ENCODE results near the gene THBS4. TPM values are rescaled to one million over a fixed set of nuclear protein-coding genes. Genes with fewer than 3 reads are reported as not detected.
"Not testable (repeated sequence)": the region's sequence is repeated elsewhere in the genome, so short reads cannot be mapped to it uniquely, and the experiment has no call there.

The THBS4 gene
- total RNA-seq, 2 donors from 2014 or later: 4.7 to 6.7 TPM

DNA sequence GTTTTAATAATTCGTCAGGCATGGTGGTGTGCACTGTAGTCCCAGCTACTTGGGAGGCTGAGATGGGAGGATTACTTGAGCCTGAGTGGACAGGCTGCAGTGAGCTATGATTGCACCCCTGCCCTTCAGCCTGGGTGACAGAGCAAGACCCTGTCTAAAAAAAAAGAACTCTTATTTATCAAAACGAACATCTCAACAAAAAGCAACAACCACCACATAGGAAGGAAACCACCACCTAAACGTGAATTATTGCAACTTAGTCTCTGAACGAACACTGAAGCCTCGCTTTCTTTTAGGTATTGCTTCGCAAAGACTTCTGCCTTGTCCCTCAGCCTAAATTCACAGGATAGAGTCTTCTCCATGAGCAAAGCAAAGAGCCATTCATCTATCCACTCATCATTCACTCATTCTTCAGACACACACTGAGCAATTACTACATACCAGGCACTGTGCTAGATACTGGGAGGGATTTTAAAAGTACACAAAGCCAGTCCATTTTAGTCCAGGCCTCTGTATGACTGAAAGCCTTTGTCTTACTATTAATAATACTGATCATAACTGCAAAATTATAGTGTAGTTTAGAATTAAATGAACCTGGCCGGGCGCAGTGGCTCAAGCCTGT is 57.4 kb downstream of the THBS4 start:
- Mint-ChIP-seq H3K4me3 (peak overlapping the region; percentile 53 to 66), H3K4me1 (ENCODE audit: low read depth) (peaks cover 34% of the 10 kb centered on the region), H3K36me3 (ENCODE audit: insufficient read depth in 2 of 2) (no peaks in the 10 kb centered on the region), H3K9me3 (no peaks in the 10 kb centered on the region), H3K27ac (no peak overlapping the region), H3K27me3 (ENCODE audit: low read depth) (no peaks in the 10 kb centered on the region)
- DNase-seq: no peak
- peak; percentile 25 to 37 for ATAC-seq (replicated peaks in 1 of 2)

DNA sequence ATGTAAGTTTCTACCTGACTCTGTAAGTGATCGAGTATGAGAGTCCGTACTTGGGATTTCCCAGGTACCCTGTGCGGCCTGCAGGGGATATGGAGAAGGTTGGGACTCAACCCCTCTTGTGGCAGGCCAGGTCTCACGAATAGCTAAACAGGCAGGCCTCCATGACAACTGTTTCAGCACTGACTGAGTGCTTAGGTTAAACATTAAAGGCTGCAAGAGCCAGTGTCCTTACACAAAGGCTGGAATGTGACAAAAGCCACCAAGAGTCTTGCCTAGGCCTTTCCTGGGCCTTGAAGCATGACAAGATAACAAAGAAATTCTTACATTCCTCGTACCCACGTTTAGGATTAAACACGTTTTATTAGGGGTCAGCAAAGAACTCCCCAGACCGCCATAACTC is 58.6 kb downstream of the THBS4 start:
- Mint-ChIP-seq H3K27me3 (ENCODE audit: low read depth) (no peaks in the 10 kb centered on the region), H3K36me3 (ENCODE audit: insufficient read depth in 2 of 2) (no peaks in the 10 kb centered on the region), H3K27ac (no peak overlapping the region), H3K9me3 (no peaks in the 10 kb centered on the region), H3K4me3 (no peak overlapping the region), H3K4me1 (ENCODE audit: low read depth) (peaks cover 43% of the 10 kb centered on the region)
- DNase-seq (no peak), ATAC-seq (replicated peaks in 1 of 2) (no peak)

DNA sequence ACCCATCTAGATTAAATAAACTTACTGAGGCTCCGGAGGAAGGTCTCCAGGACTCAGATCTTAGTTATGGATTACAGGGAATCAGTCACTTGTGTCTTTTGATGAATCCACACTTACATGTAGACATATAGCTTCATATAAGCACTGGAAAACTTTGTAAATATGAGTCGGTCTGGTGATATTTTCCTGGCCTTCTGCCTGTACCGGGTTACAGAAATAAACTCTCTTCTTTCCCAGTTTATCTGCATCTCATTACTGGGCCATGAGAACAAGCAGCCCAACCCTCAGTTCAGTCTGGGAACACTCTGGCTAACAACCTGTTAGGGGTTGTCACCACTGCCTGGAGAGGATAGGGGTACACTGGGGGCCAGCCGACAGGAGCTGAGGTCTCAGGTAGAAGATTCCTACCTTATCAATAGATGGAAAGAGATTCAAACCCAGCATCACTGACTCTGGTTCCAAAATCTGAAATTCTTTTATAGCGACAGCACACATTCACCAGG is 59.1 kb downstream of the THBS4 start:
- H3K27me3 Mint-ChIP-seq (ENCODE audit: low read depth): no peaks in the 10 kb centered on the region
- H3K9me3 Mint-ChIP-seq: no peaks in the 10 kb centered on the region
- no peak overlapping the region for H3K4me3 Mint-ChIP-seq
- no peak for DNase-seq
- H3K36me3 Mint-ChIP-seq (ENCODE audit: insufficient read depth in 2 of 2): no peaks in the 10 kb centered on the region
- H3K27ac Mint-ChIP-seq: no peak overlapping the region
- H3K4me1 Mint-ChIP-seq (ENCODE audit: low read depth): peaks cover 43% of the 10 kb centered on the region
- ATAC-seq (replicated peaks in 1 of 2): no peak

DNA sequence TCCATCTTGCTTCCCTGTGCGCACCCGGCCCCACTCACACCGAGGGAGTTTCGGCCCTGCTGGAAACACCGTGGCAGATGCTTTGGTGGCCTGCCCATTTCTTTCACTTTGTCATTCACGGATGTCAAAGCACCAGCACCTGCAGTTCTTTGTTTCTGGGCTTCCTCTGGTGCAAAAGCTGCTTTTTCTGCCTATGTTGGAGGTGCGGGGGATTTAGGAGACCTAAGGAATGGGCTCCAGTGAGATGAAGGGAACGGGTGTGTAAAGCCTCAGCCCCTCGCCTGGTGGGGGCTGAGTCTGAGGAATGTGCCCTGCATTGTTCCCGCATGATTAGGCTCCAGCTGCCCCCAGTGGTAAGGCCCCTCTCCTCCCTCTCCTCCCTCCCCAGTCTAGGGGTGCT is 62.3 kb downstream of the THBS4 start:
- H3K27me3 Mint-ChIP-seq (ENCODE audit: low read depth): no peaks in the 10 kb centered on the region
- ATAC-seq (replicated peaks in 1 of 2) (no peak), DNase-seq (no peak)
- H3K36me3 Mint-ChIP-seq (ENCODE audit: insufficient read depth in 2 of 2): peaks cover 0 to 1% of the 10 kb centered on the region in 2 donors
- no peaks in the 10 kb centered on the region for H3K9me3 Mint-ChIP-seq
- no peak overlapping the region for H3K27ac Mint-ChIP-seq
- peak overlapping the region in 1 of 2 donors; percentile 28 for H3K4me3 Mint-ChIP-seq
- H3K4me1 Mint-ChIP-seq (ENCODE audit: low read depth): peaks cover 50% of the 10 kb centered on the region

DNA sequence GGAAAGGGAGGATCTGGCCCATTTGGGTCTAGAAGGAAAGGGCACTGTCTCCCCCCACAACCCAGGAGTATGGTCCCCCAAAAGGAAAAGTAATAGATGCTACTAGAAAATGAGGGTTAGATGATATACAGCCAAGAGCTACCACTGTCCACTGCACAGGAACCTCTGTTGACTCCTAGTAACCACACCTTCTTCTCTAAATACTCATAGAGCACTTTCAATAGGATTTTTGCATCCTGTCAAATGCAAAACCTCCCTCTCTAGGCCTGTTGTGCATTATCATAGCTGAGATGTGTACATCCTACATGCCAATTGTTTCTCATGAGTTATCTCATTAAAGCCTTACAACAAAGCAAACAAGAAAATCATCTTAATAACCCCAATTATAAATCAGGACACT is 66.8 kb downstream of the THBS4 start:
- peaks cover 2 to 3% of the 10 kb centered on the region in 2 donors for H3K36me3 Mint-ChIP-seq (ENCODE audit: insufficient read depth in 2 of 2)
- no peaks in the 10 kb centered on the region for H3K27me3 Mint-ChIP-seq (ENCODE audit: low read depth)
- DNase-seq (no peak), ATAC-seq (replicated peaks in 1 of 2) (peak in 1 of 2 donors; percentile 50)
- H3K9me3 Mint-ChIP-seq: peaks cover 3 to 4% of the 10 kb centered on the region in 2 donors
- H3K27ac Mint-ChIP-seq: no peak overlapping the region
- H3K4me3 Mint-ChIP-seq: no peak overlapping the region
- peaks cover 73% of the 10 kb centered on the region for H3K4me1 Mint-ChIP-seq (ENCODE audit: low read depth)

DNA sequence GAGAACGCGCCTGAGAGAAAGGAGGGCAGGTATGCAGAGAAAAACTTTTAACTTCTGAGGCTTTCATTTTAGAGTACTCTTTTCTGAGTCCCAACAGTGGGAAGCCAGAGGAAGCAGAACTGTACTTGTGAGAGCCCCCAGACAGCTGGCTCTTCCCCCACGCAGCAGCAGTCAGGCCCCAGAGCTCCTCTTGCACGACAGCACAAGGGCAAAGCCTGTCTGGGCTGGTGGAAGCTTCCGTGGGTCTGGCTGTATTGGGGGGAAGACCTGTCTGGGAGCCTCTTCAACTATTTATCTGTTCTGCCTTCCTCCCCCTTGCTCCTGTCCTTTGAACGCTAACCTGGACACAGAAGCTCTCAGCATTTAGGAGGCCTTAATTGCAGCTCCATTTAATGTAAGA is 68.2 kb downstream of the THBS4 start:
- ATAC-seq (replicated peaks in 1 of 2) (no peak), DNase-seq (no peak)
- Mint-ChIP-seq H3K27me3 (ENCODE audit: low read depth) (no peaks in the 10 kb centered on the region), H3K27ac (no peak overlapping the region), H3K4me1 (ENCODE audit: low read depth) (peaks cover 66% of the 10 kb centered on the region), H3K9me3 (peaks cover 3 to 7% of the 10 kb centered on the region in 2 donors), H3K36me3 (ENCODE audit: insufficient read depth in 2 of 2) (peaks cover 2 to 3% of the 10 kb centered on the region in 2 donors), H3K4me3 (no peak overlapping the region)

DNA sequence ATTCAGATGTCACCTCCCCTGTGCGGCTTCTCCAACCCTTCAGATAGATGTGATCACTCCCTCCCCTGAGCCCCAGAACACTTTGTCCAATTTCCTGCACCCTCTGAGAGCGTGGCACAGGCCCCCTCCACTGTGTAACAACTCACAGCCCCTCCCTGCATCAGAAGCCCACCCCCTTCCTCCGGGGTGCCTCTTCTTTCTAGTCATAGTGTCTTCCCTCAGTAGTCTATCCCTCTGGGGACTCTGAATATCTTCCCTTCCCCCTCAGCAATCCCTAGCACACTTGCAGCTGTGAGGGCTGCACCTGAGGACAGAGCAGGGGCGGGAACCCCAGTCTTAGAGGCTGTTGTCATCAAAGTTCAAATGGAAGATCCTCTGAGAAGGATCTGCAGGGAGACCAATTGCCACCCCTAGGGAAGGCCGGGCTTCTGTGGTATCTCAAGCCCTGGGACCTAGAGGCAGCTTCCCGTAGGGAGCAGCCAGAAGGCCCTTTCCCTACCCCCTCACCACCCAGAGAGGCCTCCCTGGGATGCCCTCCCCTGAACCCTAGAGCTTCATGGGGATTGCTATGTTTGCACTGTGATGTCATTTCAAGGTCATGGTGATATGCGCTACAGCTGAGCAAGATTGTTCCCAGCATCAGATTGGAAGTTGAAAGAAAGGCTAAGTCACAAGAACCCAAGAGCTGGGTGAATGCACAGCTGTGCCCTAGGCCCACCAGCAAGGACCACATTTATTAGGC is 70.7 kb downstream of the THBS4 start:
- Mint-ChIP-seq H3K27me3 (ENCODE audit: low read depth) (no peaks in the 10 kb centered on the region), H3K27ac (no peak overlapping the region), H3K4me3 (no peak overlapping the region), H3K36me3 (ENCODE audit: insufficient read depth in 2 of 2) (peaks cover 2 to 3% of the 10 kb centered on the region in 2 donors), H3K9me3 (peaks cover 3 to 7% of the 10 kb centered on the region in 2 donors), H3K4me1 (ENCODE audit: low read depth) (peaks cover 60% of the 10 kb centered on the region)
- peak in 1 of 2 donors; percentile 32 for ATAC-seq (replicated peaks in 1 of 2)
- DNase-seq: no peak

DNA sequence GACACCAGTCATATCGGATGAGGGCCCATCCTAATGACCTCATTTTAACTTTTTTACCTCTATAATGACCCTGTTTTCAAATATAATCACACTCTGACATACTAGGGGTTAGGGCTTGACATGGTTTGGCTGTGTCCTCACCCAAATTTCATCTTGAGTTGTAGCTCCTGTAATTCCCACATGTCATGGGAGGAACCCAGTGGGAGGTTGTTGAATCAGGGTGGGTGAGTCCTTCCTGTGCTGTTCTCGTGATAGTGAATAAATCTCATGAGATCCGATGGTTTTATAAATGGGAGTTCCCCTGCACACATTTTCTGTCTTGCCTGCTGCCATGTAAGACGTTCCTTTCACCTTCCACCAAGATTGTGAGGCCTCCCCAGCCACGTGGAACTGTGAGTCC is 71.8 kb downstream of the THBS4 start:
- H3K4me3 Mint-ChIP-seq: no peak overlapping the region
- H3K36me3 Mint-ChIP-seq (ENCODE audit: insufficient read depth in 2 of 2): peaks cover 2% of the 10 kb centered on the region in 2 donors
- H3K9me3 Mint-ChIP-seq: peaks cover 3 to 7% of the 10 kb centered on the region in 2 donors
- H3K27ac Mint-ChIP-seq: no peak overlapping the region
- DNase-seq: no peak
- no peaks in the 10 kb centered on the region for H3K27me3 Mint-ChIP-seq (ENCODE audit: low read depth)
- ATAC-seq (replicated peaks in 1 of 2): no peak
- H3K4me1 Mint-ChIP-seq (ENCODE audit: low read depth): peaks cover 52% of the 10 kb centered on the region

DNA sequence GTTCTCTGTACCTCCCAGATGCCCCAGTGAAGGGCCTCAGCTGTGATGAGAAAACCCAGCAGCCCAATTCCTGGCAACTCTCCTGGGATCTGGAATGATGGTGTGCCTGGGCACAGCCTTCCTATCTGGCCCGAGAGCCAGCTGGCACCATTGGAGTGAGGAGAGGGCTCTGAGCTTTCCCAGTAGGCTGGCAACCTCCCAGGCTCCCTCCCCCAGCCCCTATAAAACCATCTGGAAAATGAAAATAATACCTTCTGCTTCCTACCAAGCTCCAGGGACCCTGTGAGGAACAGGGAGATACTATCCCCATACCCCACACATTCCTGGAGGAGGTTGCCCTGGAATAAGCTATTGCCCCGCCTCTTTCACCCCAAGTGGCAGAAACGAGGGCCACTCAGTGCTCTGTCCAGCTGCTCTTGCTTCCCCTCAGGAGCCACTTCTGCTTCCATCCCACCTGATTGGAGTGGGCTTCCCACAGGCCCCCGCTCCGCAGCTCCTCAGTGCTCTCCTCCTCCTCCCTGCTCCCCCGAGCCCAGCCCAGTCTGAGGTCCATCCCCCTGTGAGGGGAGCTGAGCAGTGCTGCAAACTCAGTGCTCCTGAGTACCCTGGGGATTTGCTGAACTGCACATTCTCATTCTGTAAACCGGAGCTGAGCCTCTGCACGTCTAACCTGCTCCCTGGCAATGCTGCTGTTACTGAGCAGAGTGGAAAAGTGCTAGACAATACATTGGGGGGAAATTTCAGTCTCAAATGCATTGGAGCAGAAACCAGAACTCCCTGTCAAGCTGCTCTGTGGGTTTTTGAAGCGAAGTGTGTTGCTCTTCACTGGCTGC is 74.7 kb downstream of the THBS4 start:
- Mint-ChIP-seq H3K9me3 (peaks cover 9 to 10% of the 10 kb centered on the region in 2 donors), H3K27me3 (ENCODE audit: low read depth) (no peaks in the 10 kb centered on the region), H3K4me3 (no peak overlapping the region), H3K4me1 (ENCODE audit: low read depth) (peaks cover 23% of the 10 kb centered on the region), H3K36me3 (ENCODE audit: insufficient read depth in 2 of 2) (peaks cover 6 to 10% of the 10 kb centered on the region in 2 donors), H3K27ac (no peak overlapping the region)
- DNase-seq (no peak), ATAC-seq (replicated peaks in 1 of 2) (peak in 1 of 2 donors; percentile 21)

DNA sequence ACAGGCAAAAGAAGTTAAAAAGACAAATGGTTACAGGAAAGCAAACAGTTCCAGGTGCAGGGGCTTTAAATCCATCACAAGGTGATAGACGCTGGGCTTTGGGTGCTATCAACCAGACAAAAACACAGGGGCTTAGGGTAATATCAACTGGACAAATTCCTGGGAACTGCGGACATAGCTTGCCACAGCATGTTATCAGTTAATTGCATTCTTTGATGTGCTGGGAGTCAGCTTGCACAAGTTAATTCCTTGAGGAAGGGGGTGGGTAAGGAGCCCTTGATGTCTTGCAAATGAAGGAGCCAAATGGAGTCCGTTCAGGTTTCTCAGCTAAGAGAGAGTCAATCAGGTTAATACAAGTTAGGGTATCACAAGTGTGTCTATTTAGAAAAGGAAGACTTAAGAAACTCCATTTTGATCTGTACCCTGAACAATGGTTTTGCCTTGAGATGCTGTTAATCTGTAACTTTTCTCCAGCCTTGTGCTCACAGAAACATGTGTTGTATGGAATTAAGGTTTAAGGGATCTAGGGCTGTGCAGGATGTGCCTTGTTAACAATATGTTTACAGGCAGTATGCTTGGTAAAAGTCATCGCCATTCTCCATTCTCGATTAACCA is 76.3 kb downstream of the THBS4 start:
- H3K4me3 Mint-ChIP-seq; ATAC-seq (replicated peaks in 1 of 2); DNase-seq; H3K27me3 Mint-ChIP-seq (ENCODE audit: low read depth); H3K9me3 Mint-ChIP-seq; H3K27ac Mint-ChIP-seq: not testable (repeated sequence)
- H3K36me3 Mint-ChIP-seq (ENCODE audit: insufficient read depth in 2 of 2): peaks cover 5 to 12% of the 10 kb centered on the region in 2 donors
- H3K4me1 Mint-ChIP-seq (ENCODE audit: low read depth): peaks cover 15% of the 10 kb centered on the region

DNA sequence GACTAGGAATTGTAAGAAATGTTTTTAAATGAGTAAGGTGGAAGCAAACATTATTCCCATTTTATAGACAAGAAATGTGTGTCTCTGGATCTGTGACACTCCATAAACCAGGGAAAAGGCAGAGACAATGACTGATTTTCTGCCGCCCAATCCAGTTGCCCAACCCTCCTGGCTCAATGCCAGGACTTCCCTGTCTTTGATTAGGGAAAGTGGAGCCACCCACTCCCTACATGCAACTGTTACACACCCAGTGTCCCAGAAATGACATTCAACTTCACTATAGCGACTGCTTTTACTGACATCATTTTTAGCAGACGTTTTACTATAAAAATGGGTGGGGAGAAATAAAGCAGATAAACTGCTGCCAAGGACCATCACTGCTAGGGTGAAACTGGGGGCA is 79.7 kb downstream of the THBS4 start:
- H3K36me3 Mint-ChIP-seq (ENCODE audit: insufficient read depth in 2 of 2): peaks cover 10 to 24% of the 10 kb centered on the region in 2 donors
- H3K27me3 Mint-ChIP-seq (ENCODE audit: low read depth): no peaks in the 10 kb centered on the region
- no peak for ATAC-seq (replicated peaks in 1 of 2)
- H3K4me3 Mint-ChIP-seq: no peak overlapping the region
- H3K9me3 Mint-ChIP-seq: peaks cover 5 to 9% of the 10 kb centered on the region in 2 donors
- DNase-seq: no peak
- H3K27ac Mint-ChIP-seq: no peak overlapping the region
- H3K4me1 Mint-ChIP-seq (ENCODE audit: low read depth): peaks cover 20% of the 10 kb centered on the region

DNA sequence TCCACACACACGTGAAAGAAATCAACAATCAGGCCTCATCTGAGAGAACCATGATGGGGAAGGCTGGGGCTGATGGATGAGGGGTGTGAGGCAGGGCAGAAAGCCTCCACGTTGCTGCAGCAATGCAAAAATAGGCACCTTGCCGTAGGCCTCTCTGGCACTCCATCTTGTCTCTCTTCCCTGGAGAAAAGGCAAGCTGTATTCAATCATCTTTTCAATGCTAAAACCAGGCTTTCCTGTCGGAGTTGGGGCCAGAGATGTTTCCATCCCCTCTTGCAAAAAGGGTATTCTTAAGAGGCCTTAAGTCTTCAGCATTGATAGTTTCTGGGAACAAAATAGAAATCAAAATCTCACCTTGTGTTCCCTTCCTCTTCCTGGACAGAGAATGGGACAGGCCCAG is 80.9 kb downstream of the THBS4 start:
- no peak overlapping the region for H3K27ac Mint-ChIP-seq
- no peaks in the 10 kb centered on the region for H3K27me3 Mint-ChIP-seq (ENCODE audit: low read depth)
- H3K4me3 Mint-ChIP-seq: no peak overlapping the region
- peaks cover 5 to 11% of the 10 kb centered on the region in 2 donors for H3K9me3 Mint-ChIP-seq
- ATAC-seq (replicated peaks in 1 of 2) (peak in 1 of 2 donors; percentile 8), DNase-seq (no peak)
- H3K36me3 Mint-ChIP-seq (ENCODE audit: insufficient read depth in 2 of 2): peaks cover 10 to 24% of the 10 kb centered on the region in 2 donors
- H3K4me1 Mint-ChIP-seq (ENCODE audit: low read depth): peaks cover 20% of the 10 kb centered on the region

All from activated T-cell treated with anti-CD3 and anti-CD28 coated beads, Interleukin-2, amount 50 U/mL, for 72 hours (primary cell).